ENCODE data around the gene TBC1D14.

DNA sequence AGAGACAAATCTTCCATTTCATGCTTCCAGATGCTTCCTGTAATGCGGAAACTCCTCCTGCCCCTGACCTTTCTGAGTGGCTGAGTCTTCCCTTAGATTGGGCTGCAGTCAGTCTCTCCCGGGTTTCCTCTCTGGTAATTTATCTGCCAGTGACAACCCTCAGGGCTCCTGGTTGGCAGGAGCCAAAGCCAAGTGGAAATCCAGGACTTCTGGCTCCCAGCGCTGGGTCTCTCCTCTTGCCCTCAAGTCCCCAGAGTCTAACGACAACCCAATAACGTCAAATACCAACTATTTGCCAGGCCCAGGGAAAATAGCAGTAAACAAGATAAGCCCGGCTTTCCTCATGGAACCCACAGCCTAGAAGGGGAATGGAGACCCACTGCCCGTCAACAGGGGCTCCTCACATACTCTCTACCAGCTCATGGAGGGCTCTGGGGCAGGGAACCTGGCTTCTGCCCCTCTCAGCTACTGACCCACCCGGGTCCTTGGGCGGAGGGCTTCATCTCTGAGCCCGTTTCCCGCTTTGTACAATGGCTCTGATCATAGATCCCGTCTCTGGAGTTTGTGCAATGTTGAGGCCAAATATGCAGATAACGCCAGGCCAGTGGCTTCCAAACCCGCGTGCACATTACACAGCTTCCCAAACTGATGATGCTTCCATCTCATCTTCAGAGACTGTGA lies 1.1 kb upstream of the TBC1D14 start:
- no peak for TF ChIP-seq POLR2A (IDR thresholded peaks at IDR 0.05)
- TF ChIP-seq, protein P1, sequence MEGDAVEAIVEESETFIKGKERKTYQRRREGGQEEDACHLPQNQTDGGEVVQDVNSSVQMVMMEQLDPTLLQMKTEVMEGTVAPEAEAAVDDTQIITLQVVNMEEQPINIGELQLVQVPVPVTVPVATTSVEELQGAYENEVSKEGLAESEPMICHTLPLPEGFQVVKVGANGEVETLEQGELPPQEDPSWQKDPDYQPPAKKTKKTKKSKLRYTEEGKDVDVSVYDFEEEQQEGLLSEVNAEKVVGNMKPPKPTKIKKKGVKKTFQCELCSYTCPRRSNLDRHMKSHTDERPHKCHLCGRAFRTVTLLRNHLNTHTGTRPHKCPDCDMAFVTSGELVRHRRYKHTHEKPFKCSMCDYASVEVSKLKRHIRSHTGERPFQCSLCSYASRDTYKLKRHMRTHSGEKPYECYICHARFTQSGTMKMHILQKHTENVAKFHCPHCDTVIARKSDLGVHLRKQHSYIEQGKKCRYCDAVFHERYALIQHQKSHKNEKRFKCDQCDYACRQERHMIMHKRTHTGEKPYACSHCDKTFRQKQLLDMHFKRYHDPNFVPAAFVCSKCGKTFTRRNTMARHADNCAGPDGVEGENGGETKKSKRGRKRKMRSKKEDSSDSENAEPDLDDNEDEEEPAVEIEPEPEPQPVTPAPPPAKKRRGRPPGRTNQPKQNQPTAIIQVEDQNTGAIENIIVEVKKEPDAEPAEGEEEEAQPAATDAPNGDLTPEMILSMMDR (IDR thresholded peaks at IDR 0.05), result no peak

All from right lobe of liver (tissue), 4 donors.